ENCODE measurements around the gene POU2F2.

POU2F2 gene

GRCh38 chr19:42125536-42125935 is 6.7 kb downstream of the POU2F2 start:
- no peak for DNase-seq (ENCODE audit: low spot score)

DNA sequence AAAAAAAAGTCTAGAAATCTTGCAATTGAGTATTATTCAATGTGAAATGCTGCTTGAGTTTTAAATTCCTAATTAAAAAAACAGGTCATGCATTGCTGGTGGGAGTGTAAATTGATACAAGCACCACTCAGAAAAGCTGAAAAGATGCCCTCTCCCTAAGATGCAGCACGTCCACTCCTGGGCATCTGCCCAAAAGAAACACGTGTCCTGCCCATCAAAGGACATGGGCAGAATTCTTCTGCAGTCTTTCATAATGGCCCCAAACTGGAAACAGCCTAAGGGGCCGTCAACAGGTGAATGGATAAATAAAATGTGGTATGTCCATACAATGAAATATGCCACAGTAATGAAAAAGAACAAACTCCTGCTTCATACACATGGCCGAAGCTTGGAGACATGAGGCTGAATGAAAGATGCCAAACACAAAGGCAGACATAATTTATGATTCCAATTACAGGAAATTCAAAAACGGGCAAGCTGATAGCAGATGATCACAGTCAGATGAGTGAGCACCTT is 7.8 kb downstream of the POU2F2 start:
- no peak for DNase-seq (ENCODE audit: low spot score)

- no peak for DNase-seq (ENCODE audit: low spot score)
Observed at GRCh38 chr19:42123765-42124164, 8.5 kb downstream of the POU2F2 start.

- no peak for DNase-seq (ENCODE audit: low spot score)
Observed at GRCh38 chr19:42122691-42123607, 9.3 kb downstream of the POU2F2 start.

DNA sequence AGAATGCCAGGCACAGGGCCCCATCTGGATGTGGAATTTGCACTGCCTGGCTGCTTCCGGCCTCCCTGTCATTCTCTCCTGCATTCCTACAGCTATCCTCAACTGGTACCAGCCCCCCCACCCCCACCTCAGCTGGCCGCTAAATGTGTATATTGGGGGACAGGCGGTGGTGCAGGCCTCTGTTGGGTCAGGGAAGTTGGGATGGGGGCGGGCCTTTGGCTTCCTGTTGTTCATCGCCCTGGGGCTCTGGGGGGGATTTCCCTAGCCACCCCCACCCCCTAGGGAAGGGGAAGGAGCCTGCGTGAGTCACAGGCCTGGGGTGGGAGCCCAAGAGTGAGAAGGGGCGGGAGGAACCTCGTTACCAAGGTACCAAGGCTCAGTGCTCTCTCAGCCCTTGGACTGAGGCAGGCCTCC is 10.6 kb downstream of the POU2F2 start:
- no peak for DNase-seq (ENCODE audit: low spot score)

DNA sequence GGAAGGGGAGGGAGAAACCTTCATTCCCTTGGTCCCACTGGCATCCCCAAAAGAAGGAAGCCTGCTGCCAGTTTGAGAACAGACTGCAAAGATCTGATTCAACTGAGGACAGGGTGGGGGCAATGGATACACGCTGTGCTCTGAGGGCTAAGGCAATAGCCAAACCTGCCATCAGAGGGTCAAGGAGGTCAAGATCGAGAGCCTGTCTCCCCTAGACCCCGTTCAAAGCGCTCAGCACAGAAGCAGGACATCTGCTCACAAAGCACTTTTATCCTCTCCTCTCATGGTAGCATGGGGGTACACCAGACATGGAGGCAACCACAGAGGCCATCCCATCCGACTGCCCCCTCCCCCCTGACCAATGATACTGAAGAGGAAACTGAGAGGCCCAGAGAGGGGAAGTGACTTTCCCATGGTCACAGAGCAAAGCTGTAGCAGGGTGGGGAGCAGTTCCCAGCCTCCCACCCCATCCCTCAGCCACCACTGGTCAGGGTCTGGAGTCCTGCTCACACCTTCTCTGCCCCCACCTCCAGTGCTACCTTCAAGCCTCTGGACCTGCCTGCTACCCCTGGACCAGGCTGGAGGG is 11.1 kb downstream of the POU2F2 start:
- DNase-seq (ENCODE audit: low spot score) = no peak

DNA sequence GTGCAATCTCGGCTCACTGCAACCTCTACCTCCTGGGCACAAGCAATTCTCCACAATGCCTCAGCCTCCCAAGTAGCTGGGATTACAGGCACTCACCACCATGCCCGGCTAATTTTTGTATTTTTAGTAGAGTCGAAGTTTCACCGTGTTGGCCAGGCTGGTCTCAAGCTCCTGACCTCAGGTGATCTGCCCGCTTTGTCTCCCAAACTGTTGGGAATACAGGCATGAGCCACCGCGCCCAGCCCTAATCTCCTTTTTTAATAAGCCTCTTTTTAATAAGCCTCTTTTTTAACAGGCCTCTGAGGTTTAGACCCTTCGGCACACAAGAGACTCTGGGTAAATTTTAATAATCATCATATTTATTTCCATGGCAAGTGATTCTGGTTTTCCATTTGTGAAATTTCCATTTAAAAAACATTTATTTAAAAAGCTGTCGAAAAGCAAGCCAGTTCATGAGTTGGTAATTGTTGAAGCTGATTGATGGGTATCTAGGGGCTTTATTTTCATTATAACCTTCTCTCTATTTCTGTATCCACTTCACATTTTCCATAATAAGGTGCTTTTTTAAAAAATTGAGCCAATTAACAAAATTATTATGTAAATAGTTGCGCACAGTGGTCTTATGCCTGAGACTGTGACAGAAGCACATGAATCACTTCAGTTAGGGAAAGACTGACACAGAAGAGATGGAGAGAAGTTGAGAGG is 11.8 kb downstream of the POU2F2 start:
- DNase-seq (ENCODE audit: low spot score) = no peak

DNA sequence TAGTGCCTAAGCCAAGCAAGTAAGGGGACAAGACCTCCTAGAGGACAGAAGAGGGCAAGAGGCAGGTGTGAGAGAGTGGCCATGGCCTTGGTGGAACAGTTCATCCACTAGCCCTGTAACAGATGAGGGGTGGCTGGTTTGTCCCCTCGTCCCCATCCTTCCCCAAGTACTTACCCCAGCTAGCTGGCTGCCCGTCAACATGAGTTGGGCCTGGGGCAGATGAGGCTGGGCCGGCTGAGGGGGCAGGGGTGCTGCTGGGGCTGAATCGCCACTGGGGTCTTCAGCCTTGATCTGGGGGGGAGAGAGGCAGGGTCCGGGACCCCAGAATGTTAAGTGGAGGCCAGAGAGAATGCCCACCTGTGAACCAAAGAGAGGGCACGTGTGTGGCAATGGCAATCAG is 15.2 kb downstream of the POU2F2 start:
- no peak for DNase-seq (ENCODE audit: low spot score)

GRCh38 chr19:42116308-42117075 is 15.8 kb downstream of the POU2F2 start:
- DNase-seq (ENCODE audit: low spot score) = no peak

- no peak for DNase-seq (ENCODE audit: low spot score)
Observed at GRCh38 chr19:42115705-42116104, 16.5 kb downstream of the POU2F2 start.

DNA sequence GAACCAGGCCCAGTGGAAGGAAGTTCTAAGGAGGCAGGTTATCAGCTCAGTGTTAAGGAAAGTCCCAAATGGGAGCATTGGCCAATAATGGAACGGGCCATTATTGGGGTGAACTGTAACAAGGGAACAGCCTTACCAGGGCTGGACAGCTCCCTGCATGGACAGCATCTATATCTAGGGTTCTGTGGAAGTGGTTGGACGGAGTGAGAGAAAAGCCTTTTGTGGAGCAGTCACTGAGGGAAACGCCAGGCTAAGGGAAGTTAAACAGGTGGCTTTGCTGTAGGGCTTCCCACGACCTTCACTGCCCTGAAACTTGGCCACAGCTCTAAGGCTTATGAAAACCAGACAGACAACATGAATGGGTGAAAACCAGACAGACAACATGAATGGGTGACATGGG is 17.0 kb downstream of the POU2F2 start:
- no peak for DNase-seq (ENCODE audit: low spot score)

- no peak for DNase-seq (ENCODE audit: low spot score)
Observed at GRCh38 chr19:42114412-42114811, 17.8 kb downstream of the POU2F2 start.

DNA sequence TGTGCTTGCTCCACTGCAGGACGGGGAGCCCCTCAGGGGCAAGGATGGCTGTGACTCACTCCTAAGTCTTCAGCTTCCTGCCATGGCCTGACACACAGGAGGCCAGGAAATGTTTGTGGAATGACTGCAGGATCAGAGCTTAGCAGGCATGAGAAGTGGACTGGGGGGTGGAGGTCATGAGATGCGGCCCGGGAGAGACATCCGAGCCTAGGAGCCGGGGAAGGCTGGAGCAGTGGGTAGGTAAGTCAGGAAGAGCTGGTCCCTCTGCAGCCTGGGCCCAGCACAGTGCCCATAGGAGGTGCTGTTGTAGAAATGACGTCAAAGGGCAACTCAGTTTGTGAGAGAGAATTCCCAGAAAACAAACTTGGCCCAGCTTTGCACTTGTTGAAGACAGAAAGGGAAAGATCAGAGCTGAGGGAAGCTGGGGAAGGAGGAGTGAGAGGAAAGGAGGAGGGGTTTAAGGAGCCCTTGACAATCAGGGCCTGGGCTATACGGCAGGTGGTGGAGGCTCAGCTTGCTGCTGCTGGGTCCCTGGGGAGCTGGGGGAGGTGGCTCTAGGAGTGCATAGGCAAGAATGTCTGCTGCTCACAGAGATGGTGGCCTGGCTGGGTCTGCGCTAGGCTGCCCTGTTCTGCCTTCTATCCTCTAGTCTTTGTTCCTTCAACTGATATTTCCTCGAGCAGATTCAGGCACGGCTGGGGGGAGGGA is 18.5 kb downstream of the POU2F2 start:
- no peak for DNase-seq (ENCODE audit: low spot score)

DNA sequence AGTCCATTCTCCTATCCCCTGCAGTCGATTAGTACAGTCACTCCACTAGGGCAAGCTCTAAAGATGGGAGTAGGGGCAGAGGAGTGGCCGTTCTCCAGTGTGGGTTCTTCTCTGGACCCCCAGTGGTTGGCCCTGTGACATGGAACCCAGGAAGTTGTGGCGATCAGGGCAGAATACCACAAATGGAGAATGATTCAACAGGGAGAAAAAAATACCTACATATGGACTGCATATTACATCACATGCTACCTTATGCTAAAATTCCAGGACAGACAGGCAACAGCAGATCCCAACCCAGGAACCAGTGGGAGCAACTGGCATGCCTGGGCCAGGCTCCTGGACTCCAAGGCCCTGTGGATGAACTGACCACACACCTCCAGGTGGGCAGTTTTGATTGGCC is 20.4 kb downstream of the POU2F2 start:
- no peak for DNase-seq (ENCODE audit: low spot score)

- no peak for DNase-seq (ENCODE audit: low spot score)
Observed at GRCh38 chr19:42111384-42111783, 20.9 kb downstream of the POU2F2 start.

GRCh38 chr19:42110658-42111057 is 21.6 kb downstream of the POU2F2 start:
- DNase-seq (ENCODE audit: low spot score) = no peak

- DNase-seq (ENCODE audit: low spot score) = no peak
Observed at GRCh38 chr19:42109896-42110295, 22.4 kb downstream of the POU2F2 start.

GRCh38 chr19:42108527-42109389 is 23.5 kb downstream of the POU2F2 start:
- DNase-seq (ENCODE audit: low spot score) = peak; percentile 89

GRCh38 chr19:42105368-42105767 is 26.9 kb downstream of the POU2F2 start:
- no peak for DNase-seq (ENCODE audit: low spot score)

DNA sequence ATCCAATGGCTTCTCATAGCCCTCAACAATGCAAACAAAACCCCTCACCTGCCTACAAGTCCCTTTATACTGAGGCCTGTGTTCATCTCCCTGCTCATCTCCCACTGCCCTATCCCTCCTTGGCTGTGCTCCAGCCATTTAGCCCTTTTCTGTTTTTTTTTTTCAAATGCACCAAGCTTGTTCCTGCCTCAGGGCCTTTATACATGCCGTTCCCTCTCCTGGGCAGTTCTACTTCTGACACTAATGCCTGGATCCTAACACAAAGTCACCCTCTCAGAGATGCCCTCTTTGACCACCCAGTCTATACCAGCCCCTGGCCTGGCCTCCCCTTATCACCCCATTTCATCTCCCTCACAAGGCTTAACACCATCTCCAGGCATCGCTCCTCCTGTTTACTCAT is 29.4 kb downstream of the POU2F2 start:
- DNase-seq (ENCODE audit: low spot score) = no peak
